Measurements from ENCODE around the gene PDSS2. TPM values are rescaled to one million over a fixed set of nuclear protein-coding genes. Genes with fewer than 3 reads are reported as not detected.
"Not testable (repeated sequence)": the region's sequence is repeated elsewhere in the genome, so short reads cannot be mapped to it uniquely, and the experiment has no call there.

The PDSS2 gene
- total RNA-seq, 2 donors from 2014 or later, result 12.2 to 16.2 TPM

- DNase-seq (ENCODE audit: low spot score) (no peak), ATAC-seq (no peak)
- Mint-ChIP-seq H3K27me3 (no peaks in the 10 kb centered on the region), H3K4me1 (ENCODE audit: low read depth in 2 of 2) (peaks cover 0 to 3% of the 10 kb centered on the region in 2 donors), H3K4me3 (no peak overlapping the region), H3K27ac (no peak overlapping the region), H3K36me3 (no peaks in the 10 kb centered on the region), H3K9me3 (no peaks in the 10 kb centered on the region)
Observed at GRCh38 chr6:107304421-107305025, 154.8 kb downstream of the PDSS2 start.

DNA sequence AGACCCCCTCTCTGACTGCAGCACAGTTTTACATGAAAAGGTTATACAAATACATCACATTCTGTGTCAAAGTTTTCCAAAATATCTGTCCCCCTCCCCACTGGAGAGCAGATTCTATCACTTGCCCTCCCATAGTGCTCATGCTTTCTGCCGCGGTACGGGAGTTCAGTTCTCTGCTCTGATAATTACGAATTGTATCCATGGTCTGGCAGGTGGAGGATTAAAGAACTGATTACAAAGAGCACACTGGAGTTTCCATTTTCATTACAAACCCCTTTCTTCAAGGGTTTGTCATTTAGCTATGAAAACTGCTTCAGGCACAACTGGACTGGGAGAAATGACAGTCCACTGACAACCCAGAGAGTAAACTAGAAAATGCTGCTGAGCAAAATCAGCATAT is 166.0 kb downstream of the PDSS2 start:
- Mint-ChIP-seq H3K36me3 (no peaks in the 10 kb centered on the region), H3K27me3 (no peaks in the 10 kb centered on the region), H3K27ac (no peak overlapping the region), H3K4me1 (ENCODE audit: low read depth in 2 of 2) (peaks cover 0 to 4% of the 10 kb centered on the region in 2 donors), H3K9me3 (no peaks in the 10 kb centered on the region), H3K4me3 (no peak overlapping the region)
- no peak for DNase-seq (ENCODE audit: low spot score)
- ATAC-seq, result no peak

- DNase-seq (ENCODE audit: low spot score), result no peak
- Mint-ChIP-seq H3K27me3 (no peaks in the 10 kb centered on the region), H3K9me3 (no peaks in the 10 kb centered on the region), H3K4me1 (ENCODE audit: low read depth in 2 of 2) (peaks cover 0 to 4% of the 10 kb centered on the region in 2 donors), H3K27ac (no peak overlapping the region), H3K36me3 (no peaks in the 10 kb centered on the region), H3K4me3 (no peak overlapping the region)
- no peak for ATAC-seq
Observed at GRCh38 chr6:107292715-107293271, 166.6 kb downstream of the PDSS2 start.

DNA sequence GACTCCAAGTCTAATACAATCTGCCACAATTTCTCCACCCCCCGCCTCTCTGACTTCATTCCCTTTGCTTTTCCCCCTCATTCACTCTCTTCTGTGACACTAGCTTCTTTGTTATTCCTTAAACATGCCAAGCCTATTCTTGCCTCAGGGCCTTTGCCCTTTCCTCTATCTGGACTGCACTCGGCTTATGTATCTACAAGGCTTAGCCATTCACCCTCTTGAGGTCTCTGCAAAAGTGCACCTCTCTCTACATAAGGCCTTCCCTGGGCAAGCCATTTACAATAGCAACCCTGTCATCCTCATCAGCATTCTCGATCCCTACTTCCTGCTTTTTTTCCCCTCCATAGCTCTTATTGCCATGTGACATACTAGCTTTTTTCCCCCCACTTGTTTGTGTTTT is 168.9 kb downstream of the PDSS2 start:
- no peaks in the 10 kb centered on the region for H3K27me3 Mint-ChIP-seq
- no peak for DNase-seq (ENCODE audit: low spot score)
- H3K27ac Mint-ChIP-seq, result no peak overlapping the region
- no peaks in the 10 kb centered on the region for H3K9me3 Mint-ChIP-seq
- peaks cover 0 to 4% of the 10 kb centered on the region in 2 donors for H3K4me1 Mint-ChIP-seq (ENCODE audit: low read depth in 2 of 2)
- no peaks in the 10 kb centered on the region for H3K36me3 Mint-ChIP-seq
- H3K4me3 Mint-ChIP-seq, result no peak overlapping the region
- no peak for ATAC-seq

DNA sequence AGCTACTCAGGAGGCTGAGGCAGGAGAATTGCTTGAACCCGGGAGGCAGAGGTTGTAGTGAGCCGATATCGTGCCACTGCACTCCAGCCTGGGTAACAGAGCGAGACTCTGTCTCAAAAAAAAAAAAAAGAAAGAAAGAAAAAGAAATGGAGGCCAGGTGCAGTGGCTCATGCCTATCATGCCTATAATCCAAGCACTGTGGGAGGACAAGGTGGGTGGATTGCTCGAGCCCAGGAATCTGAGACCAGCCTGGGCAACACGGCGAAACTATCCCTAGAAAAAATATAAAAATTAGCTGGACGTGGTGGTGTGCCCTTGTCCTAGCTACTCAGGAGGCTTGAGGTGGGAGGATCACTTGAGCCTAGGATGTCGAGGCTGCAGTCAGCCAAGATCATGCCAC is 170.1 kb downstream of the PDSS2 start:
- H3K27ac Mint-ChIP-seq; H3K4me1 Mint-ChIP-seq (ENCODE audit: low read depth in 2 of 2); H3K4me3 Mint-ChIP-seq; H3K9me3 Mint-ChIP-seq; H3K36me3 Mint-ChIP-seq; DNase-seq (ENCODE audit: low spot score); H3K27me3 Mint-ChIP-seq; ATAC-seq: not testable (repeated sequence)

- not testable (repeated sequence) for H3K27me3 Mint-ChIP-seq; H3K4me1 Mint-ChIP-seq (ENCODE audit: low read depth in 2 of 2); H3K4me3 Mint-ChIP-seq; H3K9me3 Mint-ChIP-seq; DNase-seq (ENCODE audit: low spot score); H3K27ac Mint-ChIP-seq; ATAC-seq; H3K36me3 Mint-ChIP-seq
Observed at GRCh38 chr6:107285683-107286082, 173.7 kb downstream of the PDSS2 start.

DNA sequence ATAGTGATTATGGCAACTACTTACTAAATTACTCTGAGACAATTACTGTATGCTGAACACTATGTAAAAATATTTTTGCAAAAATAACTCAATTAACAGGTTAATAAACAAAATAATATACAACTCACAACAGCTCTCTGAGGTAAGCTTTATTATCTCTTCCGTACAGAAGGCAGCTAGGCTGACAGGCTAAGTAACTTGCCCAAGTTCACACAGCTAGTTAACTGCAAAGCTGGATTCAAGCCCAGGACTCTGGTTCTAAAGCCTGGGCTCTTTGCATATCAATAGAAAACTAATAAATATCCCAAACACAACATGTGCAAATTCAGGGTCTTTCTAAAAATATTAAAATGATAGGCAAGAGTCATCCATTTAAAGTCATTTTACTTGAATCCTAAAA is 174.6 kb downstream of the PDSS2 start:
- H3K4me3 Mint-ChIP-seq, result no peak overlapping the region
- ATAC-seq (no peak), DNase-seq (ENCODE audit: low spot score) (no peak)
- H3K9me3 Mint-ChIP-seq, result no peaks in the 10 kb centered on the region
- H3K27ac Mint-ChIP-seq, result no peak overlapping the region
- H3K36me3 Mint-ChIP-seq, result no peaks in the 10 kb centered on the region
- H3K27me3 Mint-ChIP-seq, result no peaks in the 10 kb centered on the region
- H3K4me1 Mint-ChIP-seq (ENCODE audit: low read depth in 2 of 2), result no peaks in the 10 kb centered on the region

DNA sequence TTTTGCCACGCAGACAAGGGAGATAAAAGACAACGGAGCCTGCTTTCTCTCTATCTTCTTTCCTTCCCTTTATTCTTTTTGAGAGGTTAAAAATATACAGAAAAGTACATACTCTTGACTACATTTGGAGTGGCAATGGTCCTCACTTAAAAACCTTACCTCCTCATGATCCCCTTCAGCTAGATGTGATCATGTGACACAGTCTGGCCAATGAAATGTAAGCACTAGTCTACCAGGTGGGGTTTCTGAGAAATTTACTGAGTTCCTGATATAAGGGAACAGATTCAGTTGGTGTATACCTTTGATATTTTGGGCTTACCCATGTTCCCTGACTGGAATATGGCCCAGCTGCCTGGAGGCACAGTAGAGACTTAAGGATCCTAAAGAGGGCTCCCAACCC is 178.6 kb downstream of the PDSS2 start:
- no peak for DNase-seq (ENCODE audit: low spot score)
- Mint-ChIP-seq H3K9me3 (no peaks in the 10 kb centered on the region), H3K4me1 (ENCODE audit: low read depth in 2 of 2) (peaks cover 0 to 3% of the 10 kb centered on the region in 2 donors), H3K36me3 (no peaks in the 10 kb centered on the region), H3K4me3 (no peak overlapping the region), H3K27ac (no peak overlapping the region), H3K27me3 (no peaks in the 10 kb centered on the region)
- ATAC-seq, result no peak

GRCh38 chr6:107280001-107280400 is 179.4 kb downstream of the PDSS2 start:
- not testable (repeated sequence) for H3K27me3 Mint-ChIP-seq; H3K27ac Mint-ChIP-seq; H3K4me1 Mint-ChIP-seq (ENCODE audit: low read depth in 2 of 2); DNase-seq (ENCODE audit: low spot score); H3K9me3 Mint-ChIP-seq; ATAC-seq; H3K4me3 Mint-ChIP-seq; H3K36me3 Mint-ChIP-seq

DNA sequence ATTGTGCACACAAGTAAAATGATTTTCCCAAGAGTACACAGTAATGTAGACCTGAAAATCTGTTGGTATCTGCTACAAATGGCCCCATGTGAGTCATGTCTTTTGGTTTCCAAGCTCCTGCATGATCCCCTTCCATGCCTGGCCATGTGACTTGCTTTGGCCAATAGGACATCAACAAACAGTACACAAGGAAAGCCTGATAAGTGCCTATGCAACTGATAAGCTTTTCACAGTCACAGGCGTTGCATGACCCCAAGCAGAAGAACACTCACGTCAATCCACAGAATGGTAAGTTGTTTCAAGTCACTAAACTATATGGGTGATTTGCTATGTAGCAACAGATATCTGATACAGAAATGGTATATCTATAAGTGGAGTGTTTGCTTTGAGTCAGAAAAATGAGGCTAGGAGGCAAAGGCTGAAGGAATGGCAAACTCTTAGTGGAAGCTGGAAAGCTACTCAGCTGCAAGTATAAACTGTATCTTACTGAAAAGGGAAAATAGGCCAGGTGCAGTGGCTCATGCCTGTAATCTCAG is 184.0 kb downstream of the PDSS2 start:
- Mint-ChIP-seq H3K36me3 (no peaks in the 10 kb centered on the region), H3K4me1 (ENCODE audit: low read depth in 2 of 2) (peaks cover 0 to 3% of the 10 kb centered on the region in 2 donors), H3K27me3 (no peaks in the 10 kb centered on the region), H3K27ac (no peak overlapping the region), H3K9me3 (no peaks in the 10 kb centered on the region), H3K4me3 (no peak overlapping the region)
- ATAC-seq (no peak), DNase-seq (ENCODE audit: low spot score) (no peak)

DNA sequence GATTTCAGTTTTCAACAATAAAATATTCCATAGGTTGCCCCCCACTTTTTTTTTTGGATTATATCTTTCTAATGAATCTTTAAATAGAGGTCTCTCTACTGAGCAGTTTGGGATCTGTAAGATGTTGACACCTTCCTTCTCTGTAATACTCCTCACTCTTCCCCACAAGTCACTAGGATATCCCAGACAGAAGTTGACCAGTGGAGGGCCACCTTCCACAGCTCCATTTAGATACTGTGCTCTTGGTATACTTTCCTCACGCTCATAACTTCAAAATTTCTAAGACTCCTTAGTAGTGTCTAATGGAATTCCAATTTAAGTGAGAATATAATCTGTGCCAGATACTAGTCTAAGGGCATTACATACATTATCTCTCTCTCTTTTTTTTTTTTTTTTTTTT is 185.1 kb downstream of the PDSS2 start:
- Mint-ChIP-seq H3K36me3 (no peaks in the 10 kb centered on the region), H3K4me1 (ENCODE audit: low read depth in 2 of 2) (peaks cover 0 to 3% of the 10 kb centered on the region in 2 donors), H3K27ac (no peak overlapping the region), H3K27me3 (no peaks in the 10 kb centered on the region), H3K9me3 (no peaks in the 10 kb centered on the region), H3K4me3 (no peak overlapping the region)
- DNase-seq (ENCODE audit: low spot score) (no peak), ATAC-seq (no peak)

DNA sequence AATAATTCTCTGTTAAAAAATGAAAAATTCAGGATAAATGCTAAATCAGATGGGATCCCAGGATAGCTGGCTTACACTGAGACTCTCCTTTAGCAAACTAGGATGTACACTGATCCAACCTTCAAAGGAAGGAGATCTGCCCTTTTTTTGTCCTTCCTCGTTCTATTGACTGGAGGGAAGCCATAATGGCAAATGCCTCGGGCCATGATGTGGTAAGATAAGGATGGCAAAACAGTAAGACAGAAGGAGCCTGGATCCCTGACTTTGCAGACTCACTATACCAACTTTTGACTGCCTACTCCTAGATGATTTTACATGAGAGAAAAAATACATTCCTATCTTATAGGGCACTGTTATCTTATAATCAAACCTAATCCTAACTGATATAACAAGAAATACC is 187.1 kb downstream of the PDSS2 start:
- Mint-ChIP-seq H3K36me3 (no peaks in the 10 kb centered on the region), H3K9me3 (no peaks in the 10 kb centered on the region), H3K4me3 (no peak overlapping the region), H3K4me1 (ENCODE audit: low read depth in 2 of 2) (peaks cover 0 to 3% of the 10 kb centered on the region in 2 donors), H3K27me3 (no peaks in the 10 kb centered on the region), H3K27ac (no peak overlapping the region)
- ATAC-seq, result no peak
- no peak for DNase-seq (ENCODE audit: low spot score)

GRCh38 chr6:107271208-107271790 is 188.1 kb downstream of the PDSS2 start:
- Mint-ChIP-seq H3K4me1 (ENCODE audit: low read depth in 2 of 2) (no peaks in the 10 kb centered on the region), H3K27me3 (no peaks in the 10 kb centered on the region), H3K9me3 (no peaks in the 10 kb centered on the region), H3K4me3 (no peak overlapping the region), H3K27ac (no peak overlapping the region), H3K36me3 (no peaks in the 10 kb centered on the region)
- ATAC-seq (no peak), DNase-seq (ENCODE audit: low spot score) (no peak)

DNA sequence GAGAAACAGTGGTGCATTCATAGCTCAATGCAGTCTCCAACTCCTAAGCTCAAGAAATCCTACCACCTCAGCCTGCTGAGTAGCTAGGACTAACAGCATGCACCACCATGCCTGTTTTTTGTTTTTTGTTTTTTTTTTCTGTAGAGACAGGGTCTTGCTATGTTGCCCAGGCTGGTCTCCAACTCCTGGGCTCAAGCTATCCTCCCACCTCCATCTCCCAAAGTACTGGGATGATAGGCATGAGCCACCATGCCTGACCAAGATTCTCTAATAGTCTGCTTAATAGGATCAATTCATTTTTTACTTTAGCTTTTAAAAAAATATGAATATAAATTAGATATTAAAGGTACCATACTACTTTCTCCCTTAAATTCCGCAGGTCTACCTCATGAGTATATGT is 191.7 kb downstream of the PDSS2 start:
- Mint-ChIP-seq H3K4me1 (ENCODE audit: low read depth in 2 of 2) (no peaks in the 10 kb centered on the region), H3K36me3 (no peaks in the 10 kb centered on the region)
- no peak for DNase-seq (ENCODE audit: low spot score)

More for the DNA sequence above, 191.7 kb downstream of the PDSS2 start:
- Mint-ChIP-seq H3K27ac (no peak overlapping the region), H3K27me3 (no peaks in the 10 kb centered on the region), H3K4me3 (no peak overlapping the region), H3K9me3 (no peaks in the 10 kb centered on the region)
- ATAC-seq, result no peak
